ENCODE data around the gene NFIX.

- TF ChIP-seq CTCF (IDR thresholded peaks at IDR 0.05) (peak in 2 of 7 experiments; percentile 21 to 24), POLR2A (IDR thresholded peaks at IDR 0.05) (peak in 1 of 3 donors; percentile 17)
These were observed 31.4 kb downstream of the NFIX start for GRCh38 chr19:13026462-13027370.

All from body of pancreas (tissue), 4 donors.